NCI-H774 (cell line): ENCODE data around the gene FBXL2.
A peak's percentile ranks its signal among the peaks of the same experiment; 100 is the strongest.

Experiments
- DNase-seq: peaks from one replicate; lab custom pipeline; 2025; lab: John Stamatoyannopoulos, UW

FBXL2 gene, protein sequence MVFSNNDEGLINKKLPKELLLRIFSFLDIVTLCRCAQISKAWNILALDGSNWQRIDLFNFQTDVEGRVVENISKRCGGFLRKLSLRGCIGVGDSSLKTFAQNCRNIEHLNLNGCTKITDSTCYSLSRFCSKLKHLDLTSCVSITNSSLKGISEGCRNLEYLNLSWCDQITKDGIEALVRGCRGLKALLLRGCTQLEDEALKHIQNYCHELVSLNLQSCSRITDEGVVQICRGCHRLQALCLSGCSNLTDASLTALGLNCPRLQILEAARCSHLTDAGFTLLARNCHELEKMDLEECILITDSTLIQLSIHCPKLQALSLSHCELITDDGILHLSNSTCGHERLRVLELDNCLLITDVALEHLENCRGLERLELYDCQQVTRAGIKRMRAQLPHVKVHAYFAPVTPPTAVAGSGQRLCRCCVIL

DNA sequence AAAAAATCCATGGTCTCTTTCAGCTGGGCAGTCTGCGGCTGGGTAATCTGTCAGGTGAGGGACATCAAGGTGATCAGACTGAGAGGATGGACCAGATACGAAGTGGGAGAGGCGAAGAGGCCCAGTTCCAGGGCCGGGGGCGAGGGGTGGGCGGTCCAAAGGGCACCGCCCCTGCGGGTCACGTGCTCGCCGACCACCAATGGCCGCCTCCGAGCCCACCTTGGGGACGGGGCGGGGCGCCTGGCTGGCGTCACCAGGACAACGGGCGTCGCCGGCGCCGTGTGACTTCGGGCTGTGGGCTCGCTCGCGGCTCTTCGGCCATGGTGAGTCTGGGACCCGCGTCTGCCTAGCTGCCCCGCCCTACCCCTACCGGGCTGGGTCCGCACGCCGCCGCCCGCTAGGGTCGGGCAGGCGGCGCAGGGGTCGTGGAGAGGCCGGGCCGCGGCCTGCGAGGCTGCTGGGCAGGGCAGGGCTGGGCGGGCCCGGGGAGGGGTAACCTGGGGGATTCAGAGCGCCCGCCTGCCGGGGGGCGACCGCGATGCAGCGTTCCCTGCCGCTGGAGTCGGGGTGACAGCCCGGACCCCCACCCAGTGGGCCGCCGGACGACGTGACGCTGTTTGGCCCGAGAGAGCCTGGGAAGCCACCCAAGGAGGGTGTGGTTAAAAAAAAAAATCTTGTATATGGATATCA is at the start of gene FBXL2:
FBXL2 (plus strand) TSS at position 250 of the 690 bp plus-strand sequence; CDS start at position 321, 71 bp downstream.
- peak; percentile 71 for DNase-seq

DNA sequence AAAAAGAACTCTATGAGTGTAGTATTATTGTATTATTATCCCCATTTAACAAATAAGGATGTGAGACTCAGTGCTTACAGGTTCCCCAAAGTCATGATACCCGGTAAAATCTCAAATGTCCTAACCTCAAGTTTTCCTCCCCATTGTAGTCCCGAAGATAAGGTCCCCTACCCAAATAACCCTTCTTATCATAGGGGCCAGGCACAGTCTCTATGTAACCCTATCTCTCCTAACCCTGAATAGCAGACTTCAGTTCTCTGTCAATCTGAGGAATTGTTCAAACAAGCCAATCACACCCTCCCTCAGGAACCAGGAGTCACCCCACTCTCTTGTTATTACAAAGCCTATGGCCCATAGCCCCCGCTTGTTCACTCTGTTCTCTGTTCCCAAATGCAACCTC is 48.2 kb upstream of the FBXL2 start:
- DNase-seq: no peak

DNA sequence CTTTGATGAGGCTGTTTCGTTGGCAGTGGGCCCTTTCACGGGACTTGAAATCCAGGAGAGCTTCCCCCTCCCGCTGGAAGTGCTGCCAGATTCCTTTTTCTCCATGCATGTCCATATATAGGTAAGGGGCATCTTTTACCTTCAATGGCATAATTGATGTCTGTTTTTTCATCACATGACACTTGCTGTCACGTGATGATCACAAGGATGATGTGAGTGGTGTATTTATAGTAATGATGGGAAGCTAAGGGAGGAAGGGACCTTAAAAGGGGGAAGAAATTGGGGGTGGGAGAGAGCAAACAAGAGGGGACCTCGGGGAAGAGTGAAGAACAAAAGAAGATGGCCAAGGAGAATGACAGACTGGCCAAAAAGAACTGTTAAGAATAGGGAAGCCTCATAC is 47.3 kb upstream of the FBXL2 start:
- no peak for DNase-seq

DNA sequence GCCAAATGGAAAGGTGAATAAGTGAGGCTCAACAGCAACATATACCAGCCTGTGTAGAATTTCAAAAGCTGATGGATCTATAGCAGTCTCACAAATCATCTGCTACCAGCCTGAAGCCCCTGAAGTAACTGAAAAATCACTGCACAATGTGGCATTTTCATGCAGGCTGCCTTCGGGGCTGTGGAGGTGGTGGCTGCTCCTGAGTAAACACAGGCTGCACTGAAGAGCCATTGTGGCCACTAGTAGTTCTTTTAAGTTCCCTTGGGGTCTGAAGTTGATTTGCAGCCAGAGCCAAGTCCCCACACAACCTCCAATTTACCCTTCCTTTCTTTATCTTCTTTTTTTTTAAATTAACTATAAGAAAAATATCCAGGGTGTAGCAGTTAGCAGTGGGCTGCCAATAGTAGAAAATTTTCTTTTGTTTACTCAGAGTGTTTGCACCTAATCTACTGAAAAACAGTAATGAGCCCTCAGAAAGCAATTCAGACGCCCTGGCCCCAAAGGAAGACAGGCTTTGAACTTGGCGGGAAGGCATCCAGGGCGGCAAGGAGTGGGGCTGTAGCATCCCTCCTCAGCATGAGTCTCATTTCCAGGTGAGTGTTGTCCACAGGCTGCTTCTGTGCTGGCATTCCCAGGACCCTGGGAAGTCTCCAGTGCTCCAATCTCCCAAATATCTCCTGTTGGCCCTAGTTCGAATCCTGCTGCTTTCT is 45.3 kb upstream of the FBXL2 start:
- DNase-seq: no peak

DNA sequence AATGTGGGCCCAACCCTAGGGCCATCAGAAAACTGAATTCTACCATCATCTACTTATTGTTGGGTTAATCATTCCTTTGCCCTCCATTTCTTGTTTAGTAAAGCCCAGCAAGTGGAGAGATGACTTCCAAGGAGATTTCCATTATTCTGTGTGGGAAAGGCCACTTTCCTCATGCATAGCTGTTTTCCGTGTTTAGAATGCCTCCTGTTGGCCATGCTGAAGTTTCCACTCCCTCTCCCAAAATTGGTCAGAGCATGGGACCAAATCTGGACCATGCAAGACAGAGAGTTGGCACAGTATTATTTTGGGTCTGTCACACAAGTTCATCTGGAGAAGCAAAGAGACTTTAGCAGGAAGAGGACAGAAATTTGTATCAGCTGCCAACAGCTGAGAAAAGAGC is 43.4 kb upstream of the FBXL2 start:
- no peak for DNase-seq

DNA sequence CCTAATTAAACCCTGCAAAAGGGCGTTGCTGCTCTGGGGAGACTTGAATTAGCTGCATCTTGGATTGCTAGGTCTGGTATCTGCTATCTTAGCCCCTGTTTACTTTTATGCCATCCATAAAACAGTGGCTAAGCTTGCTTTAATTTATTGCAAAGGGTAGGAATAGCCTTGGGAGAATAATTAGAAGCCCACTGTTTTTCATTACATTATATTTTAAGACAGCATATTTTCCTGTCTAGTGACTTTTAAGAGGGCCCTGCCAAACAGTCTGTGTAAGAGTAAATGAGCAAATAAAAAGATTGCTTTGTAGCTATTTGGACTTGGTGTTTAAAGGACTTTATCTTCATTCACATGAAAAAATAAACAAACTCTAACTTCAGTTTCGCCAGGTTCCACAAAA is 41.2 kb upstream of the FBXL2 start:
- DNase-seq: no peak

DNA sequence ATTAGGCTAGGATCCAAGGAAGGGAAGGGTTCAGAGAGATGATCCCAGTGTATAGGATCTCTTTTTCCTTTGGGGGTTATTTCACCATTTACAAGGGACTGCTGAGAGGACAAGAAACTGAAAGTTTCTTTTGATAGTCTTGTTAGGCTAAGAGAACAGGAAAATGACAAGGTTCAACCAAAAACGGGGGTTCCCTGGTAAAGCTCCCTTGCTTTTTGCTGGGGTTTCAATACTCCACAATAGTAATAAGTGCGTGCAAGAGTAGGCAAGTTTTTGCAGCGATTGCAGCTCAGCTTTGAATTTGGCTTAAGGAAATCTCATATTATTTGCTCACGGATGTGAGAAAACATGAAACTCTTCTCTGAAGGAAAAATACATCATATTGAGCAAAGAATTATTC is 39.8 kb upstream of the FBXL2 start:
- no peak for DNase-seq

DNA sequence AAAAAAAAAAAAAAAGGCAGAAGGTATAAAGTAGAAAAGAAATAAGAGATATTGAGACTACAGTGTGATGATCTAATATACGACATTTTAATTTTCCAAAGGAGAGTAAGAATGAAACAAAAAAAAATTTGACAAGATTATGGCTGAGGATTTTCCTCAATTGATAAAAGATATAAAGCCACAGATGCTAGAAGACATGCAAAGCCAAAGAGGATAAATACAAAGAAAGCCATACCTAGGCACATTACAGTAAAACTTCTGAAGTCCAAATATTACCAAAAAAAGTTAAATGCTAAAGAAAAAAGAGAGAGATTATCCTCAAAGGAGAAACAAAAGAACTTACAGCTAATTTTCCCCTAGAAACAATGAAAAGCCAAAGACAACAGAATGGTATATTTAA is 38.3 kb upstream of the FBXL2 start:
- no peak for DNase-seq

DNA sequence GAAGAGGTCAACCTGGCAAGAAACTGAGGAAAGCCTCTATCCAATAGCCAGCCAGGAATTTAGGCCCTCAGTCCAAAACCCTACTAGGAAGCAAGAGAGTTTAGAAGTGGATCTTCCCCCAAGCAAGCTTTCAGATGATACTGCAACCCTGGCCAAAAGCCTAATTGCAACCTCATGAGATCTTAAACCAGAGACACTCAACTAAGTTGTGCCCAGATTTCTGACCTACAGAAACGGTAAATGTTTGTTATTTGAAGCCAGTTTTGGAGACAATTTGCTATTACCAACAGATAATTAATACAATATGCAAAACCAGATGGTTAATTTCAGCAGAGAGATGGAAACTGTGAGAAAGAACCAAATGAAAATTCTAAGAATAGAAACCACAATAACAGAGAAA is 37.0 kb upstream of the FBXL2 start:
- no peak for DNase-seq

DNA sequence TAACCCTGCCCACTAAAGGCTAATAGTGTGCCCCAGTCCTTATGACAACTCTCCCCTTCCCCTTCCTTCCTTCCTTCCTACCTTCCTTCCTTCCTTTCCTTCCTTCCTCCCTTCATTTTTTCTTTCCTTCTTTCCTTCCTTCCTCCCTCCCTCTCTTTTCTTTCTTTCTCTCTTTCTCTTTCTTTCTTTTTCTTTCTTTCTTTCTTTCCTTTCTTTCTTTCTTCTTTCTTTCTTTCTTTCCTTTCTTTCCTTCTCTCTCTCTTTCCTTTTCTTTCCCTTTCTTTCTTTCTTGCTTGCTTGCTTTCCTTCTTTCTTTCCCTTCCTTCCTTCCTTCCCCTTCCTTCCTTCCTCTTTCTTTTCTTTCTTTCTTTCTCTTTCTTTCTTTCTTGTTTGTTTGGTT is 30.5 kb upstream of the FBXL2 start:
- DNase-seq: no peak

DNA sequence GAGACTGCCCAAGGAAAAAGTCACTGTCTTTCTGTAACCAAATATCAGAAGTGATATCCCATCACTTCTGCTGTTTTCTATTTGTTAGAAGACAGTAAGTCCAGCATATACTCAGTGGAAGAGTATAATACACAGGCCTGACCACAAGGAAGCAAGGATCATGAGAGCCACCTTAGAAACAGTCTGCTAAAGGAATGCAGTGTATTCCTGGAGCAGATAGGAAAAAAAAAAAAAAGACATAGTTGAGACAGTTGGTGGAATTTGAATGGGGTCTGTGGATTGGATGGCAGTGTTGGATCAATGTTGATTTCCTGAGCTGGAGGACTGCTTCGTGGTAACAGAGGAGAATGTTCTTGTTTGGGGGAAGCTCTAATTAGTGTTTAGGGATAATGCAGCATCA is 26.5 kb upstream of the FBXL2 start:
- no peak for DNase-seq

DNA sequence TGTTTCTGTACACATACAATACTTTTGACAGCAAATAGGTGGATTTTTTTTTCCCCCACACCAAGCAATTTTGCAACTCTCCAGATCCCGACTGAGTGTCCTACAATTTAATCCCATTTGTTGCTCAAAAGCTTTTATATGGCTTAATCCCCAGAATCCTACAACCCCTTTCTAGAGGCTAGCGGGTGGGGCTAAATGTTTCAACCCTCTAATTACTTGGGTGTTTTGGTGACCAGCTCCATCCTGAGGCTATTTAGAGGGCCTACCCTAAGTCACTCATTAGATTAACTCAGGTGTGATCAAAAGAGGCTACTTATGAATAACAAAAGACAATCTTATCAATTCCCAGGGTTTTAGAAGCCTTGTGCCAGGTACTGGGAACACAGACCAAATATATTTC is 21.0 kb upstream of the FBXL2 start:
- DNase-seq: no peak

DNA sequence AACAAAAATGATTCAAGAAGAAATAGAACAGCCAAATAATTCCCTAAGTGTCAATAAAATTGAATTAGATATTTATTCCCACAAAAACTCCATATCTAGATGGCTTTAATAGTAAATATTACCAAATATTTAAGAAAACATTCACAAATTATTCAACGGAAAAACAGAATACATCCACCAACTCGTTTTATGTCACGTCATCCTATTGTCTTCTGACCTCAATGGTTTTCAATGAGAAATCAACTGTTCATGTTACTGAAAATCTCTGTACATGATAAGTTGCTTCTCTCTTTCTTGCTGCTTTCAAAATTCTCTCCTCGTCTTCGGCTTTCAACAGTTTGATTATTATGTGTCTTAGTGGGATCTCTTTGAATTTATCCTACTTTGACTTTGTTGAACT is 17.1 kb upstream of the FBXL2 start:
- no peak for DNase-seq

DNA sequence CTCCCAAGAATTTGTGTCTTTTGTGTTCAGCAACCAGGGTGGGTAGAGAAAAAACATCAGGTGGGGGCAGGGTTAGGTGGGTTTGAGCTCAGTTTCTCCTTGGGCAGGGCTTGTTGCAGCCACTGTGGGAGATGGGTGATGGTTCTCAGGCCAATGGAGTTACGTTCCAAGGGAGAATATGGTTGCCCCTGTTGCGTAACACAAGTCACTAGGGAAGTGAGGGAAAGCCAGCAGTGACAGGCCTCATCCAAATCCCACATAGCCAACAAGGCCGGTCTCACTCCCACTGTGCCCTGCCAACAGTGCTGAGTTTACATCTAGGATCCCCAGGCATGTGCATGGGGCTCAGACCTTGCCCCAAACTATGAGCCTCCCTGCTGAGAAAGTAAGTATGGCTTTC is 7.9 kb upstream of the FBXL2 start:
- DNase-seq: no peak

DNA sequence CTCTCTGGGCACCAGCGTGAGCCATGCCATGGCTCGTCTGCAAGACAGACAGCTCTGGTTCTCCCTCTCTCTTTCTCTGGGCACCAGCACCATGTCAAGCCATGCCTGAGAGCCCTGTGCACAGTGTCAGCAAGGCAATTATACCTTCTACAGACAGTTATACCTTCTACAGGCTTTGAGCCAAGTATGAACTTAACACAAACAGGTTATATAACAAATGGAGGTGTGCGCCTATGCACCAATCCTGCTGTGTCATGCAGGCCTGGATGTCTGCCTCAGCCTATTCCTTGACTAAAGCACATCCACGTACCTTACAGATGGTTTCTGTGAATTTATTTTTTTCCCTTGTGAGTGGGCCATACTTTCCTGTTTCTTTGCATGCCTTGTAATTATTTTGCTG is 5.9 kb upstream of the FBXL2 start:
- no peak for DNase-seq

DNA sequence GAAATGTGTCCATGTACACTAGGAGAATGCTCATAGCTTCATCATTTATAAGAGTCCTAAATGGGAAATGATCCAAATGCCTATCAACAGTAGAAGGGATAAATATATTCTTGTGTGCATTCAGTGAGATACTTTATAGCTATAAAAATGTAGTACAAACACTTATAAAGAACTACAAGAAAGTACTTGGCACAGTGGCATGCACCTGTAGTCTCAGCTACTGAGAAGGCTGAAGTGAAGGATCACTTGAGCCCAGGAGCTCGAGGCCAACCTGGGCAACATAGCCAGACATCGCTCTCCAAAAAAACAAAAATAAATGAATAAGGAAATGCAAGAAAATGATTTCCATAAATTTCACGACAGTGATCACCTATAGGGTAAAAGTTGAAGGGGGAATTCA is 3.6 kb upstream of the FBXL2 start:
- no peak for DNase-seq

DNA sequence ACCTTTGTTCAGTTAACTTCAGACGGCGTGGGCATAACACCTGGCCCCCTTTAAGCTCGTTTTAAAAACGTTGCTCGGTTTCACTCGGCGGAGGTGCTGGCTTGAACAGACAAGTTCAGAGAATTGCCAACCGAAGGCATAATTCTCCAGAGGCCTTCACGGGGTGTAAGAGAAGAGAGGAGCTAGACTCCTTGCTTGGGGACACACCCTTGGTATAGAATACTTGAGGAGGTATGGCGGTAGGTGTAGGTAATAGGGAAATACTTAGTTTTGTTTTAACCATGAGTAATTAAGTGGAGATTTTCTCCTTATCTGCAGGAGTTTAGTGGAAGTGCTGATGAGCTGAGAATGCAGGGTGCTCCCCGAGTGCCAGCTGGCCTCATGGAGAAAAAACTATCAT is 921 bp downstream of the FBXL2 start:
- peak; percentile 2 for DNase-seq

DNA sequence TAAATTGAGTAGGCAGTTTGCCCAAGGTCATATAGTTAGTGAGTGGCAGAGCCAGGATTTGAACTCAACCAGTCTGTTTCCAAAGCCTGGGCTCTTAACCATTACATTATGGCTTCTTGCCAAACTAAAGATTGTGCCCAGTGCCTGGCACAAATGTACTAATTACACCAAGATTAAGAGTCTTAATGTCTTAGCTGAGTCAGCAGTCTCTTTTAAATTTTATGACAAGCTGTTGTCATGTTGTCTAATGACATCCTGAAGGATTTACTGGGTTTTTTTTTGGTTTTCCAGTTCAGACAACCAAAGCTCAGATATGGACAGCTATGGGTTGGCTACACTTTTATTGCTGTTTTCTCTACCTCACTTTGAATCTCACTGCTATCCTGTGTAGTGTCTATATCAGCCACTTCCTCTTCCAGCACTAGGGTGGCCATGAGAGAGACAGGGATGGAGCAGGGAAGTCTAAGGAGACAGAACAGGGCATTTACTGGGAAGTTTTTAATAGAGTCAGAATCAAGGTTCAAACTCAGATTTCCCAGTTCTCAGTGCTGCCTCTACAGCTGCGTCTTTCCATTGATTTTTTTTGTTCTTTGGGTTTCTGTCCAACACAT is 10.5 kb downstream of the FBXL2 start:
- no peak for DNase-seq

DNA sequence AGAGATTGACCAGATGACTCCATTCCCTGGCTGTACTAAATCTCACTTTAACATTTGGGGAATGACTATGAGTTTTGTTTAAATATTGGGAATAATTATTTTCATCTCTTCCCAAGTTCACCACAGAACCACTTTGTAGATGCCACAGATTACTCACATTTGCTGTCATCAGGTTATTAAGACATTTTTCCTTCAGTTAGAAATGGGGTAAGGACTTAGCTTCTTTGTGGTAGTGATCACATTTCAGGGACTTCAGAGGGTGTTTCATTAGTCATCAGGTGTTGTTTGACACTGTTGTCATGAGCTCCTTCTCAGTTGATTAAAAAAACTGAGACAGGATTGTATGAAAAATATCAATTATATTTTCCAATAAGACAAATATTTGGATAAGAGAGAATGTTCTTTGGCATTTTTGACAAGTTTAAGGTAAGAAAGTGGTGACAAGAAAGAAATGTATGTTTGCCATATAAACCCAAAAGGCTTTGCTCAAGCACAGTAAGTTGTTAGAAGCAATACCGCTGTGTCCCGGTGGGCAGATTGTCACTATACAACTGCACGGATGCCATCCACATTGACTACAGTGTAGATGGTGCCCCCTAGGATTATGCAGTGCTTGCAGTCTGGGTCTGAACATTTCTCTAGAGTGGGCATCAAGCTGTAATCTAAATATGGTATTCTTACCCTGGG is 22.3 kb downstream of the FBXL2 start:
- no peak for DNase-seq

DNA sequence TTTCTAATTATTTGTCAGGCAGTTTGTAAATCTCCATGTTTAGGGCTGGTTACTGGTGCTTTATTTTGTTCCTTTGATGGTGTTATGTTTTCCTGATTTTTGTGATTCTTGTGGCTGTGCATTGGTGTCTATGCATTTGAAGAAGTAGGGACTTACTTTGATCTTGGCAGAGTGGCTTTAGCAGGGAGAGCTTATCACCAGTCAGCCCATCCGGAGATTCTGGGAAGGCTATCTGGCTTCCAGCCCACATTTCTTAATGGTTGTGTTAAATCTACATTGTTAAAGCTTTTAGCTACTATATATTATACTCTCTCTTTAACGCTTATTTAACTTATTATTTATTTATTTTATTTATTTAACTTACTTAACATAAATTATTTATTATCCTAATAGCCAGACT is 35.1 kb downstream of the FBXL2 start:
- no peak for DNase-seq

DNA sequence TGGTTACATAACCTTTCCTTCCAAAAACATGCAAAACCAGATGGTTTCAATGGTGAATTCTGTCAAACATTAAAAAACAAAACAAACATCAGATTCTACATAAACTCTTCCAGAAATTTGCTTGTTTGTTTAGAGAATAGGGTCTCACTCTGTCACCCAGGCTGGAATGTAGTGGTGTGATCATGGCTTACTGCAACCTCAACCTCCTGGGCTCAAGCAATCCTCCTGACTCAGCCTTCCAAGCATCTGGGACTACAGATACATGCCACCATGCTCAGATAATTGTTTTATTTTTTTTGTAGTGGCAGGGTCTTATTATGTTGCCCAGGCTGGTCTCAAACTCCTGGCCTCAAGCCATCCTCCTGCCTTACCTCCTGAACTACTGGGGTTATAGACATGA is 36.1 kb downstream of the FBXL2 start:
- DNase-seq: no peak

DNA sequence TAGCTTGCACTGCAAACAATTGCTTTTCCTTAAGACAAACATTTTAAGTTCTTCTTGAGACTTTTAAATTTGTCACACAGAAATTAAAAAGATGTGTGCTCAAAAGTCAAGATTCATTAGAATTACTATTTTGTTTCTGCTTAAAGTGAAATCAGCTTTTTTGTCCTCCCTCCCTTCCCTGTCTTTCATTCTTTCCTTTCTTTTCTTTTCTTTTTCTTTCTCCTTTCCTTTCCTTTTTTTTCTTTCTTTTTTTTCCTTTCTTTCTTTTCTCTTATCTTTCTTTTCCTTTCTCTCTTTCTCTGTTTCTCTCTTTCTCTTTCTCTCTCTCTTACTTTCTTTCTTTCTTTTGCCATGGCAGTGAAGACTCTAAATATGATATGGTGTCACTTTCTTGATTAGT is 37.8 kb downstream of the FBXL2 start:
- no peak for DNase-seq
